H1 (cell line): ENCODE data around the gene WDR89. TPM values are rescaled to one million over a fixed set of nuclear protein-coding genes. Genes with fewer than 3 reads are reported as not detected.

Experiments
- CTCF ChIA-PET: fragments of 300-600 bp; sonication (Branson Sonifier 250); formaldehyde crosslinking; loops from one replicate; lab custom pipeline; 2021; ENCODE audit not compliant: partially characterized antibody; lab: Charles Lee
- POLR2A ChIA-PET: fragments of 300-600 bp; sonication (Branson Sonifier 250); formaldehyde crosslinking; loops from one replicate; lab custom pipeline; 2021; ENCODE audit warnings: inconsistent platforms; ENCODE audit not compliant: partially characterized antibody; lab: Charles Lee
- DNase-seq, 2 experiments: peaks; one replicate each; pipeline versions ENCODE4 v3.0.0 to v3.0.0-alpha.2; 2010 to 2022; ENCODE audit warnings: low spot score in 2 of 2, low read depth in 1 of 2, mixed read lengths in 1 of 2
- FAIRE-seq: peaks from 2 replicates; lab custom pipeline; 2011; peaks lifted over from hg19 to GRCh38; lab: Jason Lieb, UNC
- H2AFZ ChIP-seq: 2 replicates; pipeline ENCODE4 v1.8.1; 2012; ENCODE audit warnings: low read length, inconsistent platforms
- H2AK5ac ChIP-seq: 2 replicates; pipeline ENCODE4 v1.6.1; 2013; ENCODE audit warnings: low read depth, low read length
- H2BK120ac ChIP-seq: replicated peaks from 2 replicates; pipeline ENCODE3; 2013; ENCODE audit warnings: low read depth, low read length, inconsistent platforms
- H2BK12ac ChIP-seq: 2 replicates; pipeline ENCODE4 v1.6.1; 2013; ENCODE audit warnings: low read depth, low read length
- H2BK15ac ChIP-seq: 2 replicates; pipeline ENCODE4 v1.6.1; 2013; ENCODE audit warnings: low read length
- H2BK20ac ChIP-seq: 2 replicates; pipeline ENCODE4 v1.6.1; 2013; ENCODE audit warnings: low read length
- H2BK5ac ChIP-seq: 2 replicates; pipeline ENCODE4 v1.6.1; 2013; ENCODE audit warnings: low read depth, low read length
- H3K14ac ChIP-seq: 2 replicates; pipeline ENCODE4 v1.6.1; 2013; ENCODE audit warnings: inconsistent platforms; ENCODE audit not compliant: insufficient read length
- H3K18ac ChIP-seq: 2 replicates; pipeline ENCODE4 v1.6.1; 2013; ENCODE audit warnings: low read length; ENCODE audit errors: extremely low read depth
- H3K23ac ChIP-seq: 2 replicates; pipeline ENCODE4 v1.6.1; 2013; ENCODE audit warnings: inconsistent platforms; ENCODE audit not compliant: insufficient read length
- H3K23me2 ChIP-seq: 2 replicates; pipeline ENCODE4 v1.6.1; 2013; ENCODE audit warnings: low read depth, low read length
- H3K27ac ChIP-seq: 2 replicates; pipeline ENCODE4 v1.6.1; 2011; ENCODE audit warnings: low read depth, low read length, inconsistent platforms
- H3K27me3 ChIP-seq, 4 experiments: replicated peaks in 1 of 4; 1 replicate in 1 of 4; 2 replicates in 3 of 4; pipeline versions ENCODE4 v1.6.1 to v1.8.1; 2011 to 2013; ENCODE audit warnings: low read length in 3 of 4, mild to moderate bottlenecking in 3 of 4, inconsistent platforms in 2 of 4, mixed read lengths in 2 of 4, moderate library complexity in 1 of 4; ENCODE audit not compliant: control insufficient read depth in 3 of 4, insufficient read depth in 3 of 4; ENCODE audit errors: extremely low read depth in 1 of 4
- H3K36me3 ChIP-seq, 4 experiments: 2 replicates each; pipeline versions ENCODE4 v1.6.1 to v1.8.1; 2011 to 2013; ENCODE audit warnings: mild to moderate bottlenecking in 4 of 4, low read length in 3 of 4, moderate library complexity in 2 of 4, control low read depth in 1 of 4, inconsistent platforms in 1 of 4; ENCODE audit not compliant: insufficient read depth in 4 of 4, control insufficient read depth in 2 of 4
- H3K4ac ChIP-seq: replicated peaks from 2 replicates; pipeline ENCODE3; 2013; ENCODE audit warnings: low read length, low read depth, mixed read lengths, inconsistent platforms; ENCODE audit not compliant: insufficient read length
- H3K4me1 ChIP-seq, 4 experiments: replicated peaks in 1 of 4; 1 replicate in 1 of 4; 2 replicates in 3 of 4; pipeline versions ENCODE4 v1.6.1 to v1.8.1; 2011 to 2013; ENCODE audit warnings: low read length in 3 of 4, inconsistent platforms in 2 of 4, mixed read lengths in 1 of 4; ENCODE audit not compliant: insufficient read depth in 4 of 4, control insufficient read depth in 3 of 4
- H3K4me2 ChIP-seq, 2 experiments: 2 replicates each; pipeline versions ENCODE4 v1.6.1 to v1.8.1; 2011 to 2013; ENCODE audit warnings: low read depth in 2 of 2, low read length in 2 of 2, control low read depth in 1 of 2, inconsistent platforms in 1 of 2, mild to moderate bottlenecking in 1 of 2; ENCODE audit not compliant: insufficient read depth in 1 of 2
- H3K4me3 ChIP-seq, 4 experiments: fragments of 200-600, 300-600 bp in 1 of 4; sonication (generic), shearing (Covaris generic), sonication (Bioruptor Twin) in 1 of 4; 2 replicates each; pipeline versions ENCODE4 v1.5.1 to v1.8.1; 2011 to 2016; ENCODE audit warnings: low read length in 4 of 4, low read depth in 3 of 4, control low read depth in 2 of 4, inconsistent platforms in 2 of 4, mild to moderate bottlenecking in 2 of 4, mixed read lengths in 1 of 4, moderate library complexity in 1 of 4; ENCODE audit not compliant: insufficient read depth in 2 of 4; ENCODE audit errors: extremely low read depth in 1 of 4
- H3K56ac ChIP-seq: replicated peaks from 2 replicates; pipeline ENCODE3; 2013; ENCODE audit warnings: low read depth, mild to moderate bottlenecking, mixed read lengths, low read length, inconsistent platforms; ENCODE audit not compliant: insufficient read length
- H3K79me1 ChIP-seq: 2 replicates; pipeline ENCODE4 v1.6.1; 2013; ENCODE audit warnings: low read depth, low read length, control low read depth
- H3K79me2 ChIP-seq, 2 experiments: 2 replicates each; pipeline versions ENCODE4 v1.6.1 to v1.8.1; 2012 to 2013; ENCODE audit warnings: low read length in 2 of 2, mild to moderate bottlenecking in 2 of 2, inconsistent platforms in 1 of 2; ENCODE audit not compliant: insufficient read depth in 2 of 2, control insufficient read depth in 1 of 2
- H3K9ac ChIP-seq, 4 experiments: replicated peaks in 1 of 4; 1 replicate in 1 of 4; 2 replicates in 3 of 4; pipeline versions ENCODE4 v1.6.1 to v1.8.1; 2011 to 2013; ENCODE audit warnings: low read depth in 3 of 4, low read length in 3 of 4, control low read depth in 2 of 4, mild to moderate bottlenecking in 2 of 4, moderate library complexity in 2 of 4, inconsistent platforms in 1 of 4; ENCODE audit errors: extremely low read depth in 1 of 4
- H3K9me3 ChIP-seq, 2 experiments: 2 replicates each; pipeline versions ENCODE4 v1.6.1 to v1.8.1; 2012 to 2013; ENCODE audit warnings: mild to moderate bottlenecking in 2 of 2, moderate library complexity in 2 of 2, control low read depth in 1 of 2, inconsistent platforms in 1 of 2, low read depth in 1 of 2, low read length in 1 of 2, mixed read lengths in 1 of 2; ENCODE audit not compliant: insufficient read depth in 2 of 2
- H4K20me1 ChIP-seq, 2 experiments: replicated peaks in 1 of 2; 2 replicates each; pipeline versions ENCODE3 to v1.8.1; 2011 to 2013; ENCODE audit warnings: inconsistent platforms in 2 of 2, low read length in 2 of 2, mild to moderate bottlenecking in 1 of 2; ENCODE audit not compliant: insufficient read depth in 2 of 2, control insufficient read depth in 1 of 2
- H4K5ac ChIP-seq: 2 replicates; pipeline ENCODE4 v1.6.1; 2013; ENCODE audit warnings: low read length, low read depth, mixed read lengths, inconsistent platforms; ENCODE audit not compliant: insufficient read length
- H4K8ac ChIP-seq: 2 replicates; pipeline ENCODE4 v1.8.0; 2013; ENCODE audit warnings: mild to moderate bottlenecking, moderate library complexity, low read length, inconsistent platforms; ENCODE audit not compliant: insufficient read depth; ENCODE audit errors: extremely low read depth
- H4K91ac ChIP-seq: replicated peaks from 2 replicates; pipeline ENCODE3; 2013; ENCODE audit warnings: low read length, mixed read lengths, inconsistent platforms; ENCODE audit not compliant: insufficient read length
- BCL11A ChIP-seq, 2 experiments: IDR thresholded peaks; one replicate each; pipeline ENCODE4 v1.6.1; 2011; ENCODE audit warnings: low read depth in 2 of 2, low read length in 2 of 2, mild to moderate bottlenecking in 2 of 2
- EGR1 ChIP-seq: IDR thresholded peaks from 2 replicates; pipeline ENCODE4 v1.6.1; 2011; ENCODE audit warnings: low read depth, low read length, borderline replicate concordance
- FOSL1 ChIP-seq: IDR thresholded peaks from 2 replicates; pipeline ENCODE4 v1.6.1; 2011; ENCODE audit warnings: mild to moderate bottlenecking, low read depth, low read length, moderate library complexity; ENCODE audit not compliant: insufficient read depth
- SP1 ChIP-seq: IDR thresholded peaks from 2 replicates; pipeline ENCODE4 v1.6.1; 2011; ENCODE audit warnings: low read depth, low read length
- SRF ChIP-seq: IDR thresholded peaks from 2 replicates; pipeline ENCODE4 v1.6.1; 2011; ENCODE audit warnings: mild to moderate bottlenecking, low read depth, low read length, moderate library complexity
- WGBS, 2 experiments: shearing (Covaris generic) in 1 of 2; methylation state at CpG; one replicate each; pipeline versions ENCODE4 v1.1.6 to v1.1.7; 2013 to 2015; ENCODE audit warnings: low lambda C conversion rate in 2 of 2, mixed read lengths in 2 of 2, inconsistent platforms in 1 of 2, low coverage in 1 of 2, missing lambda C conversion rate in 1 of 2; ENCODE audit not compliant: insufficient replicate concordance in 2 of 2, insufficient coverage in 1 of 2, insufficient read length in 1 of 2; ENCODE audit errors: extremely low coverage in 1 of 2, missing lambda C conversion rate in 1 of 2; 5-methylcytosine and 5-hydroxymethylcytosine counted together
- polyA plus RNA-seq, 7 experiments: library from polyadenylated mRNA; depleted of rRNA in 3 of 7; stranded (reverse) in 5 of 7; unstranded in 2 of 7; fragments of >200 nt in 5 of 7; fragments of 200-250 nt in 2 of 7; gene quantifications; 1 replicate in 5 of 7; 2 replicates in 1 of 7; 4 replicates in 1 of 7; pipeline versions ENCODE4 v1.2.1 to v1.2.3, GENCODE V29; 2011 to 2013; ENCODE audit warnings: missing spikeins in 2 of 7, mixed read lengths in 2 of 7
- total RNA-seq: library from RNA; stranded (reverse); fragmentation: NEBNext Ultra II Directional; extraction: Animal tissue kit (Norgen Biotek cat#: 25700); gene quantifications from 2 replicates; pipeline ENCODE4 v1.2.1, GENCODE V29; 2021
- TF ChIP-seq, protein P1 (sequence below): IDR thresholded peaks from 2 replicates; pipeline ENCODE4 v1.6.1; 2011; ENCODE audit warnings: low read depth, mild to moderate bottlenecking, low read length; ENCODE audit not compliant: insufficient read depth
- TF ChIP-seq, protein P2 (sequence below): IDR thresholded peaks from 2 replicates; pipeline ENCODE4 v1.6.1; 2012; ENCODE audit warnings: low read length, inconsistent platforms

WDR89 gene
- total and polyA plus RNA-seq, 2 of the 8 experiments (the other 6 are each of a cell fraction or from before 2014, with no cell fraction given) = 8.3 to 32.9 TPM

DNA sequence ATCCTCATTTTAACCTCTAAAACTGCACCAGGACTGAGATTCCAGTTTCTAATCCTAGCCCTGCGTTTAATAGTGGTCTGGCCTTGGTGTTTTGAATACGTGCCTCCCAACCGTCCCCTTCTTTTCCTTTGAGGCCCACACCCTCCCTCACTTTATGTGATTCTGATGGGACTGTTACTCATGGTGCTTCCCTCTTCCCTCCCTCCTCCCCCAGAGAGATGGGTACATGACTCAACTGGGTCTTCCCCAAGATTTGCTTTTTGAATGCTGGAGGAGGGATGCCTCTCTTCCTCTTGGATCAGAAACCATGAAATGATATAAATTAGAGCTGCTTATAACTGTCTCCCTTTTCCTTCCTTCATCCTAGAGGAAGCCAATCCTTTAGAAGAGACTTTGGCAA, 90.3 kb downstream of the WDR89 start:
- no peak overlapping the region for H3K9ac ChIP-seq
- H3K23me2 ChIP-seq = no peaks in the 10 kb centered on the region
- FAIRE-seq = no peak
- H4K8ac ChIP-seq = no peak overlapping the region
- H3K27ac ChIP-seq = no peak overlapping the region
- H3K4me1 ChIP-seq = no peaks in the 10 kb centered on the region
- WGBS, 2 experiments = 84% methylated on average over 3 of the region's 3 CpGs; no CpG with 5 or more reads in 1 of the 2 experiments
- no peak overlapping the region for H2AK5ac ChIP-seq
- no peak overlapping the region for H4K91ac ChIP-seq
- H3K23ac ChIP-seq = no peak overlapping the region
- no peak overlapping the region for H3K18ac ChIP-seq
- H2AFZ ChIP-seq = peak overlapping the region; percentile 88; the same call in 1 of the 2 replicates
- no peak overlapping the region for H3K56ac ChIP-seq
- H2BK5ac ChIP-seq = no peak overlapping the region
- H2BK120ac ChIP-seq = no peak overlapping the region
- H4K5ac ChIP-seq = no peak overlapping the region
- H3K4ac ChIP-seq = no peak overlapping the region
- no peak overlapping the region for H3K4me2 ChIP-seq
- H3K36me3 ChIP-seq = no peaks in the 10 kb centered on the region
- POLR2A ChIA-PET = interaction anchor here (0.8 to 1.8 kb wide), 2 partner anchors 8 to 88 kb away, joined by 3 to 6 read pairs; partner anchors contain the start of gene PPP2R5E
- no peaks in the 10 kb centered on the region for H3K79me1 ChIP-seq
- no peaks in the 10 kb centered on the region for H3K9me3 ChIP-seq
- H3K14ac ChIP-seq = no peak overlapping the region
- H3K27me3 ChIP-seq = no peaks in the 10 kb centered on the region
- H4K20me1 ChIP-seq = no peaks in the 10 kb centered on the region
- no peak overlapping the region for H2BK15ac ChIP-seq
- DNase-seq = no peak
- CTCF ChIA-PET = no interaction called here
- TF ChIP-seq SP1 = no peak
- no peak for TF ChIP-seq BCL11A (IDR thresholded peaks at IDR 0.05; ENCODE audit: low read depth in 2 of 2, low read length in 2 of 2)
- TF ChIP-seq, protein P1, sequence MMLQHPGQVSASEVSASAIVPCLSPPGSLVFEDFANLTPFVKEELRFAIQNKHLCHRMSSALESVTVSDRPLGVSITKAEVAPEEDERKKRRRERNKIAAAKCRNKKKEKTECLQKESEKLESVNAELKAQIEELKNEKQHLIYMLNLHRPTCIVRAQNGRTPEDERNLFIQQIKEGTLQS = no peak
- TF ChIP-seq, protein P2, sequence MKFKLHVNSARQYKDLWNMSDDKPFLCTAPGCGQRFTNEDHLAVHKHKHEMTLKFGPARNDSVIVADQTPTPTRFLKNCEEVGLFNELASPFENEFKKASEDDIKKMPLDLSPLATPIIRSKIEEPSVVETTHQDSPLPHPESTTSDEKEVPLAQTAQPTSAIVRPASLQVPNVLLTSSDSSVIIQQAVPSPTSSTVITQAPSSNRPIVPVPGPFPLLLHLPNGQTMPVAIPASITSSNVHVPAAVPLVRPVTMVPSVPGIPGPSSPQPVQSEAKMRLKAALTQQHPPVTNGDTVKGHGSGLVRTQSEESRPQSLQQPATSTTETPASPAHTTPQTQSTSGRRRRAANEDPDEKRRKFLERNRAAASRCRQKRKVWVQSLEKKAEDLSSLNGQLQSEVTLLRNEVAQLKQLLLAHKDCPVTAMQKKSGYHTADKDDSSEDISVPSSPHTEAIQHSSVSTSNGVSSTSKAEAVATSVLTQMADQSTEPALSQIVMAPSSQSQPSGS = no peak
- no peak for TF ChIP-seq EGR1
- no peak for TF ChIP-seq SRF
- TF ChIP-seq FOSL1 = no peak
- TF ChIP-seq, all 59 proteins: peak for 0
- H3K4me3 ChIP-seq = no peak overlapping the region
- H2BK20ac ChIP-seq = no peak overlapping the region
- no peaks in the 10 kb centered on the region for H3K79me2 ChIP-seq
- H2BK12ac ChIP-seq = no peak overlapping the region
